ENCODE results near the gene PROZ.
"Not testable (repeated sequence)": the region's sequence is repeated elsewhere in the genome, so short reads cannot be mapped to it uniquely, and the experiment has no call there.

PROZ gene

DNA sequence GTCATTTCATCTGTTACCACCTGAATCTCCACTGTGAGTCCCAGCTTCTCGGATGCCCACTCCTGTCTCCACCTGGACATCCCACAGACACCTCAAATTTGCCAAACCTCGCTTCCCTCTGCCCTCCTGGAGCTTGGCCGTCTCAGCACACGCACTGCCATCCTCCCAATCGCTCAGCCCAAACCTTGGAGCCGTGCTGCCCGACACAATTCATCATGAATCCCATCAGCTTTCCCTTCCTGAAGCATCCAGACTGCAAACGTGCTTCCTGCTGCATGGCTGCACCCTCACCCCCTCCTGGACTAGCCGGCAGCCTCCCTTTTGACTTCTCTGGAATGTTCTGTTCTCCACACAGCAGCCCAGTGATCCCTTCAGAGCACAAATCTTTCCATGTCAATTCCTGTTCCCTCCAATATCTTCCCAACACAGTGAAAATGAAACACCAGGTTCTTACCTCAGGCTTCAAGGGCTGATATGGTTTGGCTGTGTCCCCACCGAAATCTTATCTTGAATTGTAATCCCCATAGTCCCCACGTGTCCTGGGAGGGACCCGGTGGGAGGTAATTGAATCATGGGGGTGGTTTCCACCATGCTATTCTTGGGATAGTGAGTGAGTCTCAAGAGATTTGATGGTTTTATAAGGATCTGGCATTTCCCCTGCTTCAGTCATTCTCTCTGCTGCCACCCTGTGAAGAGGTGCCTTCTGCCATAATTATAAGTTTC, 1.1 kb upstream of the PROZ start:
- no peak for DNase-seq (ENCODE audit: low read depth)

- DNase-seq (ENCODE audit: low read depth) = no peak
Measured at GRCh38 chr13:113158946-113159345, 498 bp downstream of the PROZ start.

DNA sequence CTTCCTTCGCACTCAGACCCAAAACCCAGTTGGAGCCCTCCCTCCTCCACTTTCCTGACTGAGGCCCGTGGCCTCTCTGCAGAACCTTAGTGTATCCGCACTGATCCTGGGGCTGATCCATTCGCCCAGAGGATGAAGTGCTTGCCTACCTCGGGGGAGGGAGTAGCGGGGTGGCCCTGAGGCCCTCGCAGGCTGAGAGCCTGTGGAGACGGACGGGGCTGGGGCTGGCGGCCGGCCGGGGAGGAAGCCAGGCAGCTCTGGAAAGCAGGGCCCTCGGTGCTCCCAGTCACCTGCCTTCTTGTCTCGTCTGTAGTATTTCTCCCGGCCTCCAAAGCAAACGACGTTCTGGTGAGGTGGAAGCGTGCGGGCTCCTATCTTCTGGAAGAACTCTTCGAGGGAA, 1.3 kb downstream of the PROZ start:
- DNase-seq (ENCODE audit: low read depth) = no peak

GRCh38 chr13:113160983-113161382, 2.5 kb downstream of the PROZ start:
- DNase-seq (ENCODE audit: low read depth) = no peak

- DNase-seq (ENCODE audit: low read depth) = no peak
Measured at GRCh38 chr13:113161433-113161832, 3.0 kb downstream of the PROZ start.

DNA sequence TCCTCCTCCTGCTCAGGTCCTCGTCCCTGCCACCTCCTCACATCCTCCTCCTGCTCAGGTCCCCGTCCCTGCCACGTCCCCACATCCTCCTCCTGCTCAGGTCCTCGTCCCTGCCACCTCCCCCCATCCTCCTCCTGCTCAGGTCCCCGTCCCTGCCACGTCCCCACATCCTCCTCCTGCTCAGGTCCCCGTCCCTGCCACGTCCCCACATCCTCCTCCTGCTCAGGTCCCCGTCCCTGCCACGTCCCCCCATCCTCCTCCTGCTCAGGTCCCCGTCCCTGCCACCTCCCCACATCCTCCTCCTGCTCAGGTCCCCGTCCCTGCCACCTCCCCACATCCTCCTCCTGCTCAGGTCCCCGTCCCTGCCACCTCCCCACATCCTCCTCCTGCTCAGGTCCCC, 3.5 kb downstream of the PROZ start:
- DNase-seq (ENCODE audit: low read depth) = not testable (repeated sequence)

DNA sequence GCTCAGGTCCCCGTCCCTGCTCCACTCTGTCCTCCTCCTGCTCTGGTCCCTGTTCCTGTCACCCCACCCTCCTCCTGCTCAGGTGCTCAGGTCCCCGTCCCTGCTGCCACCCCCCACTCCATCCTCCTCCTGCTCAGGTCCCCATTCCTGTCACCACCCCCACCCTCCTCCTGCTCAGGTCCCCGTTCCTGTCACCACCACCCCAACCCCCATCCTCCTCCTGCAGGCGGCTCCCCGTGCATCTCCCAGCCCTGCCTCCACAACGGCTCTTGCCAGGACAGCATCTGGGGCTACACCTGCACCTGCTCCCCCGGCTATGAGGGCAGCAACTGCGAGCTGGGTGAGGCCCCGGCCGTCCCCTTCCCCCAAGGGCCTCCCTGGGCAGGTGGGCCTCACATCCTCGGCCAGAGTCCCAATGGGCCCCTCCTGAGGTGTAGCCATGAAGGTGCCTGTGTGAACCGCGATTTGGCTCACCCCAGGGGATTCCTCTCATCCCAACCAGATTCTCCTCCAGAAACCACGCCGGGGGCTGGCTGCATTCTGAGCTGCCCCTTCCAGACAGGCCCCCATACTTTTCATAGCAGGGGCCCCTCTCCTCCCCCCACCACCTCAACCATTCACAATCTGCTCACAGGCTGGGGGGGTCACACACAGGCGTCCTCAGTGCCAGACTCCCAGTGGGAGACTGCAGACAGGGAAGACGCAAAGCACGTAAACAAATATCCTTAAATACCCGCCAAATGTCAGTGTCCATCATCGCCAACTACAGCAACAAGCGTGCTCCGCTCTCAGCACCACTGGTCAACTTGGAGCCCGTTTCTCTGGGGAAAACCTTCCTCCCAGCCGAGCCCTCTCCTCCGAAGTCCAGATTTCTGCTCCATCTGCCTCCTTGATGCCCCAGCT, 4.6 kb downstream of the PROZ start:
- DNase-seq (ENCODE audit: low read depth) = no peak

DNA sequence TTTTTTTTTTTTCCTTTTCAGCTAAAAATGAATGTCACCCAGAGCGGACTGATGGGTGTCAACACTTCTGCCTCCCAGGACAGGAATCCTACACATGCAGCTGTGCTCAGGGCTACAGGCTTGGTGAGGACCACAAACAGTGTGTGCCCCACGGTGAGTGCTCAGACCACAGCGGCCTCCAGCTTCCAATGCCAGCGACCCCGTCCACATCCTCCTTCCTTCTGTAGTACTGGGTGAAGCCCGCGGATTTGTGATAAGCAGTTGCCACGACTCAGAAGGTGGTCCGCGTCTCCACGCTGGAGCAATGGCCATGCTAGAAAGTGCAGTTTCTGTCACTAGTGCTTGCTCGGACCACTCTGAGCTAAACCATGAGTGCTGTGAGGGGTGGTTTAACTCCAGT, 6.0 kb downstream of the PROZ start:
- DNase-seq (ENCODE audit: low read depth) = peak; percentile 51

GRCh38 chr13:113166266-113166665, 7.8 kb downstream of the PROZ start:
- no peak for DNase-seq (ENCODE audit: low read depth)

GRCh38 chr13:113166681-113167080, 8.2 kb downstream of the PROZ start:
- no peak for DNase-seq (ENCODE audit: low read depth)

DNA sequence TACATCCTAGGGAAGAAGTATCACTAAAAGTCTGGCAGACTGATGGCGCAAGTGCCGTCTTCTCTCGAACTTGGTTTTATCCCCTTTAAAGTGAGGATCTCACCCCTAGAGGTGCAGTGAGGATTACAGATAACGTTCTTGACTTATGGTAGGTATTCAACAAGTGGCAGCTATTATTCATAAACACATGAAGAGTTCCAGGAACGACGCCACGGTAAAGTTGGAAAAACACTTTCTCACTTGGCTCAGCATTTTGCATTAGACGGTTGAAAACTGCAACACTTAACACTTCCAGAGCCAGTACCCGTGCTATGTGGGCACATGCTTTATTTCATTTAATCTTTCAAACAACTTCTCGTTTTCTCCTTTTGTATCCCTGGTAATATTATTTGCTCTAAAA, 8.7 kb downstream of the PROZ start:
- DNase-seq (ENCODE audit: low read depth) = no peak

GRCh38 chr13:113167575-113167974, 9.1 kb downstream of the PROZ start:
- DNase-seq (ENCODE audit: low read depth) = no peak

DNA sequence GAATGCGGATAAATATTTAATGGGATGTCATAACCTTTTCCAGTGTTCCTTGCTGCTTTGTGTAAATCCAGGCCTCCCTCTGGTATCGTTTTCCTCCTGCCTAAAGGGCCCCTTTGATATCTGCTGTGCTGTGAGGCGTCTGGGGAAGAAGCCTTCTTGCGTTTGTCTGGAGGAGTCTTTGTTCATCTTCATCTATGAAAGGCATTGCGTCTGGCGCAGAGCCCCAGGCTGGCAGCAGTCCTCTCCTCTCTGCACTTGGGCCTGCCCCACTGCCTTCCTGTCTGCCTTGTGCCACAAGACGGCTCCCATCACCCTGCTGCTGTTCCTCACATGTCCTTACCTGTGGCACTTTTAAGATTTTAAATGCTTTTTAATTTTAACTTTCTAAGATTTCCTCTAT, 9.8 kb downstream of the PROZ start:
- DNase-seq (ENCODE audit: low read depth) = no peak

DNA sequence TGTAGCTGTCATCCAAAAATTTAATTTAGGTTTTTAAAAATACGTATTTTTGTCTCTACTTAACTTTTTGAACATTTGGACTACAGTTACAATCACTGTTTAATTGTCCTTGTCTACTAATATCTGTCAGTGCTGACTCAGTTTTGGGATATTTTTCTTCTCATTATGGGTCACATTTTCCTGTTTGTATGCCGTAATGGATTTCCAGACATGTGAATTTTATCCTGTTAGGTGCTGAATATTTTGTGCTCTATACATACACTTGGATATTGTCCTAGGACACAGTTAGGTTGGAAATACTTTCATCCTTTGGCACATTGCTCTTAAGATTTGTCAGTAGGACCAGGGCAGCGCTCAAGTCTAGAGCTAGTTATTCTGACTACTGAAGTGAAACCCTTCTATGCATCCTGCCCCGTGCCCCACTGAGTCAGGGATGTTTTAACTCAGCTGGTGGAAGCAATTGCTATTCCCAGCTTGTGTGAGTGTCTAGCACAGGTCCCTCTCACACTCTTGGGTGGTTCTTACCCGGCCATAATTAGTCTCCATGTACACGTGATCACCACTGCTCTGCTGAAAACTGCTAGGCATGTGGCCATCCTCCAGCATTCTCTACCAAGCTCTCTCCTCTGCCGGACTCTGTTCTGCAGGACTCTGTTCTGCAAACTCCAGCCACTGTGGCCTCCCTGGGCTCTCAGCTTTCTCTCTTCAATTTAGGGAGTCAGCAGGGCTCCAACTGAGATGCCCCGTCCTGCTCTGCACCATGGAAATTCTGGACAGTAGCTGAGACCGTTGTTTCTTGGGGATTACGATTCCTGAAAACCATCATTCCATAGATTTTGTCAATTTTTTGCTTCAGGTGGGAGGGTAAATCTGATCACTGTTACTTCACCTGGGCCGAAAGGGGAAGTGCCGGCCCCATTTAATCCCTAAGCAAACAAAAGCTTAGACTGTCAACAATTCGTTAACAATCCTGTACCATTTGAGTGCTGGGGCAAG, 11.1 kb downstream of the PROZ start:
- no peak for DNase-seq (ENCODE audit: low read depth)

DNA sequence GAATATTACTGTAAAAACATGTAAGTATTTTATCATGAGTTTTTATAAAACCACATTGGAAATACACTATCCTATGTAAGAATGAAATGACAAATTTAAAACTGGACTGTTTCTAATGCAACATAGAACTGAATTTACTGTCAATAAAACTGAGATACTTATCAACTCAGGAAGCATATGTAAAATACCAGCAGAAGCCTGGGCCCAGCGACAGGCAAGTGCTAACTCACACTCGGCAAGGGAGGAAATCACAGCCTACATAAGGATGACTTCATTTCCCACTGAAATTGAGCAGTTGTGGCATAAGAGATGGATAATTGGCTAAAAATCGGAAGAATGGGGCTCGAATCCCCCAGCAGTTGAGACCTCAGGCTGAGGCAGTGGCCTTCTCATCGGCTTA, 12.1 kb downstream of the PROZ start:
- no peak for DNase-seq (ENCODE audit: low read depth)

- no peak for DNase-seq (ENCODE audit: low read depth)
Measured at GRCh38 chr13:113171250-113172125, 13.0 kb downstream of the PROZ start.

GRCh38 chr13:113172419-113172926, 14.0 kb downstream of the PROZ start:
- DNase-seq (ENCODE audit: low read depth) = no peak

- DNase-seq (ENCODE audit: low read depth) = peak; percentile 56
Measured at GRCh38 chr13:113176280-113176679, 17.8 kb downstream of the PROZ start.

GRCh38 chr13:113176822-113177221, 18.4 kb downstream of the PROZ start:
- no peak for DNase-seq (ENCODE audit: low read depth)

DNA sequence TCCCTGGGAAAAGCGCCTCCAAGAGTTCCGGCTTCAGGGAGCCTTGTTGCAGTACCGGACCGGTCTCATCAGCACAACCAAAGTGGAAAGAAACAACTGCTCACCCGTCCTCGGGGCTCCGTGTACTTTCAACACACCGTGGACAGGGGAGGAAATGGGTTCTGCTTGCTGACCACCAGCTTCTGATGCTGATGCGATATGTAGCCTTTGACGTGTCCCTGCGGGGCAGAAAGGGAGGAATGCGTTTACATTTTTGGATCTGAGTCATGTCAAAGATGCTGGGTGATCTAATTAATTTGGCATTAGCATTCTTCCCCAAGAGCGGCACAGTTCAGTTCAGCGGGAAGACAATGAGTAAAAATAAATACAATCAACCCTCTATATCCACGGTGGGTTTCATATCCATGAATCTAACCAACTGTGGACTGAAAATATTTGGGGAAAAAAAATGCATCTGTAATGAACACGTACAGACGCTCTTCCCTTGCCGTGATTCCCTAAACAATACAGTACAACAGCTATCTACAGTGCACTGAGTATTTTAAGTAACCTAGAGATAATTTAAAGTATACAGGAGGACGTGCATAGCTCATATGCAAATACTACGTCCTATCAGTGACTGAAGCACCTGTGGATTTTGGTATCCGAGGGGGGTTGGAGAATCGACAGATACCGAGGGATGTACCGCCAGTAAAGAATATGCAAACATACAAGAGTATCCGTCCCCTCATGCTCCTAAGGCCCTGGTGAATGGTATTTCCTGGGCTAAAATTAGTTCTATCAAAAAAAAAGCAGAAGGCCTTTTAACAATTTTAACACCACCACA, 19.8 kb downstream of the PROZ start:
- DNase-seq (ENCODE audit: low read depth) = no peak

Measured in CMK (cell line).